ENCODE measurements around the gene DRD3.

GRCh38 chr3:114139836-114140235 is 39.0 kb downstream of the DRD3 start:
- TF ChIP-seq CTCF (conservative IDR thresholded peaks at IDR 0.05 in 1 of 2, IDR thresholded peaks at IDR 0.05 in 1 of 2; ENCODE audit: extremely low read depth in 1 of 2, insufficient read depth in 1 of 2, low read depth in 1 of 2, low read length in 2 of 2) (no peak), EZH2 (IDR thresholded peaks at IDR 0.05; ENCODE audit: borderline replicate concordance, low read length) (no peak)
